GM12892 (cell line): ENCODE results near the gene TMED8.
A peak's percentile ranks its signal among the peaks of the same experiment; 100 is the strongest.
"Not testable (repeated sequence)": the region's sequence is repeated elsewhere in the genome, so short reads cannot be mapped to it uniquely, and the experiment has no call there.

Experiments
- DNase-seq: peaks from one replicate; pipeline ENCODE4 v3.0.0; 2011; ENCODE audit not compliant: insufficient read length
- FAIRE-seq: peaks from 2 replicates; lab custom pipeline; 2011; peaks lifted over from hg19 to GRCh38; lab: Jason Lieb, UNC
- POLR2A ChIP-seq: IDR thresholded peaks from 2 replicates; pipeline ENCODE4 v1.6.1; 2011; ENCODE audit warnings: low read depth, low read length, control low read depth
- POLR2AphosphoS5 ChIP-seq: IDR thresholded peaks from 2 replicates; pipeline ENCODE4 v1.6.1; 2011; ENCODE audit warnings: low read depth, low read length, control low read depth
- TAF1 ChIP-seq: IDR thresholded peaks from 2 replicates; pipeline ENCODE4 v1.6.1; 2011; ENCODE audit warnings: low read depth, mild to moderate bottlenecking, control low read depth, low read length, borderline replicate concordance

Gene TMED8

GRCh38 chr14:77327111-77327510 lies 49.8 kb downstream of the TMED8 start:
- no peak for TF ChIP-seq TAF1
- no peak for TF ChIP-seq POLR2A
- TF ChIP-seq POLR2AphosphoS5: no peak
- DNase-seq: no peak
- FAIRE-seq: no peak

- DNase-seq (no peak), FAIRE-seq (no peak)
- TF ChIP-seq TAF1: no peak
- TF ChIP-seq POLR2A: no peak
- no peak for TF ChIP-seq POLR2AphosphoS5
These were observed 51.2 kb downstream of the TMED8 start for GRCh38 chr14:77325746-77326094.

GRCh38 chr14:77324816-77325745 lies 51.8 kb downstream of the TMED8 start:
- DNase-seq (no peak), FAIRE-seq (no peak)
- TF ChIP-seq POLR2AphosphoS5: no peak

- DNase-seq (no peak), FAIRE-seq (no peak)
- TF ChIP-seq POLR2AphosphoS5 (no peak), POLR2A (no peak), TAF1 (no peak)
These were observed 52.6 kb downstream of the TMED8 start for GRCh38 chr14:77324289-77324688.

- no peak for DNase-seq
- FAIRE-seq: no peak
- no peak for TF ChIP-seq POLR2AphosphoS5
- no peak for TF ChIP-seq TAF1
- no peak for TF ChIP-seq POLR2A
These were observed 53.3 kb downstream of the TMED8 start for GRCh38 chr14:77323571-77323970.

GRCh38 chr14:77322951-77323350 lies 53.9 kb downstream of the TMED8 start:
- FAIRE-seq (no peak), DNase-seq (no peak)
- TF ChIP-seq POLR2A: no peak
- TF ChIP-seq POLR2AphosphoS5: no peak
- TF ChIP-seq TAF1: no peak

- TF ChIP-seq POLR2A (no peak), POLR2AphosphoS5 (no peak), TAF1 (no peak)
- FAIRE-seq: peak; percentile 74
- DNase-seq: no peak
These were observed 54.5 kb downstream of the TMED8 start for GRCh38 chr14:77322250-77322902.

GRCh38 chr14:77320238-77320935 lies 56.5 kb downstream of the TMED8 start, which contains the start of gene POMT2:
Gene POMT2, minus strand, starts transcription at chr14:77320883. Its CDS starts 202 bp downstream, at chr14:77320681.
- FAIRE-seq (peak; percentile 98), DNase-seq (peak; percentile 76)
- no peak for TF ChIP-seq POLR2AphosphoS5
- TF ChIP-seq POLR2A: no peak; the same call in 1 of the 2 replicates
- no peak; the same call in 1 of the 2 replicates for TF ChIP-seq TAF1

- FAIRE-seq: no peak
- TF ChIP-seq TAF1 (no peak), POLR2AphosphoS5 (no peak), POLR2A (no peak)
These were observed 57.5 kb downstream of the TMED8 start for GRCh38 chr14:77319422-77319821.

GRCh38 chr14:77318756-77319155 lies 58.1 kb downstream of the TMED8 start:
- not testable (repeated sequence) for FAIRE-seq, DNase-seq

More at GRCh38 chr14:77319422-77319821, 57.5 kb downstream of the TMED8 start:
- DNase-seq: no peak

- DNase-seq (no peak), FAIRE-seq (no peak)
- no peak for TF ChIP-seq TAF1
- TF ChIP-seq POLR2A: no peak
- no peak for TF ChIP-seq POLR2AphosphoS5
These were observed 58.8 kb downstream of the TMED8 start for GRCh38 chr14:77318006-77318553.
